ENCODE measurements around the gene ABHD11. TPM values are rescaled to one million over a fixed set of nuclear protein-coding genes. Genes with fewer than 3 reads are reported as not detected.
A peak's percentile ranks its signal among the peaks of the same experiment; 100 is the strongest.

ABHD11 gene
- total and polyA plus RNA-seq, 8 donors: 12.5 to 36.3 (median 15.7) TPM

GRCh38 chr7:73742753-73743641, 4.4 kb upstream of the ABHD11 start:
- intact Hi-C loops (cut with DNase I): no loop called here
- peak; percentile 63 for ATAC-seq
- peak overlapping the region; percentile 81 to 88 for H3K27ac ChIP-seq
- H3K27me3 ChIP-seq: no peaks in the 10 kb centered on the region
- TF ChIP-seq CTCF (IDR thresholded peaks at IDR 0.05): no peak
- no peaks in the 10 kb centered on the region for H3K9me3 ChIP-seq
- H3K4me3 ChIP-seq: no peak overlapping the region
- peaks cover 7% of the 10 kb centered on the region in 2 donors for H3K4me1 ChIP-seq
- peak; percentile 57 to 95 (median 92) for DNase-seq
- no peaks in the 10 kb centered on the region for H3K36me3 ChIP-seq

GRCh38 chr7:73742338-73742752, 3.7 kb upstream of the ABHD11 start:
- peak; percentile 13 for ATAC-seq
- Histone ChIP-seq H3K4me3 (no peak overlapping the region), H3K4me1 (peaks cover 12 to 14% of the 10 kb centered on the region in 2 donors), H3K36me3 (peaks cover 0 to 3% of the 10 kb centered on the region in 2 donors), H3K9me3 (no peaks in the 10 kb centered on the region), H3K27ac (peak overlapping the region; percentile 81 to 88), H3K27me3 (no peaks in the 10 kb centered on the region)
- intact Hi-C loops (cut with DNase I): no loop called here
- no peak for TF ChIP-seq CTCF (IDR thresholded peaks at IDR 0.05)
- DNase-seq: peak in 3 of 4 donors; percentile 42 to 83 (median 61)

- no peaks in the 10 kb centered on the region for H3K27me3 ChIP-seq
- peak overlapping the region; percentile 81 to 88 for H3K27ac ChIP-seq
- no peaks in the 10 kb centered on the region for H3K9me3 ChIP-seq
- intact Hi-C loops (cut with DNase I): no loop called here
- ATAC-seq (no peak), DNase-seq (no peak)
- peaks cover 0 to 10% of the 10 kb centered on the region in 2 donors for H3K36me3 ChIP-seq
- peaks cover 12 to 19% of the 10 kb centered on the region in 2 donors for H3K4me1 ChIP-seq
- no peak overlapping the region for H3K4me3 ChIP-seq
- no peak for TF ChIP-seq CTCF (IDR thresholded peaks at IDR 0.05)
These were observed 3.0 kb upstream of the ABHD11 start for GRCh38 chr7:73741600-73741999.

GRCh38 chr7:73740771-73741170, 2.2 kb upstream of the ABHD11 start:
- peaks cover 12 to 23% of the 10 kb centered on the region in 2 donors for H3K4me1 ChIP-seq

More at GRCh38 chr7:73740771-73741170, 2.2 kb upstream of the ABHD11 start:
- no peak for ATAC-seq
- Histone ChIP-seq H3K4me3 (no peak overlapping the region), H3K27ac (peak overlapping the region; percentile 13 to 41), H3K27me3 (no peaks in the 10 kb centered on the region), H3K36me3 (peaks cover 0 to 14% of the 10 kb centered on the region in 2 donors), H3K9me3 (no peaks in the 10 kb centered on the region)
- no peak for TF ChIP-seq CTCF (IDR thresholded peaks at IDR 0.05)
- no peak for DNase-seq
- intact Hi-C loops (cut with DNase I): no loop called here

All from left lung (tissue), 10 donors.